CD4-positive, alpha-beta T cell (primary cell): ENCODE measurements around the gene NLK. TPM values are rescaled to one million over a fixed set of nuclear protein-coding genes. Genes with fewer than 3 reads are reported as not detected.

Source experiments
- ATAC-seq: fragments of 200-7000 bp; cut with Tn5 transposase; one replicate; pipeline ENCODE4 v1.10.0; 2022; ENCODE audit warnings: mild to moderate bottlenecking; ENCODE audit not compliant: poor library complexity
- CTCF ChIA-PET: fragments of 350-600 bp; sonication (Branson Sonifier 250); formaldehyde crosslinking; loops from one replicate; lab custom pipeline; 2021; ENCODE audit warnings: antibody characterized with exemption, inconsistent platforms; lab: Charles Lee
- POLR2A ChIA-PET: fragments of 350-600 bp; sonication (Branson Sonifier 250); formaldehyde crosslinking; loops from one replicate; lab custom pipeline; 2021; ENCODE audit warnings: antibody characterized with exemption, inconsistent platforms; lab: Charles Lee
- DNase-seq, 14 experiments: peaks; one replicate each; pipeline ENCODE4 v3.0.0-alpha.2; 2013 to 2020; ENCODE audit warnings: mixed read lengths in 2 of 14
- H3K27ac ChIP-seq, 2 donors: one replicate each; pipeline versions ENCODE4 v1.5.1 to v1.7.0; 2013; ENCODE audit warnings: low read length in 2 of 2, low read depth in 1 of 2, mild to moderate bottlenecking in 1 of 2
- H3K27me3 ChIP-seq, 2 experiments: 1 replicate in 1 of 2; 2 replicates in 1 of 2; pipeline versions ENCODE4 v1.6.1 to v1.7.0; 2013; ENCODE audit warnings: low read length in 2 of 2, control low read depth in 1 of 2, mild to moderate bottlenecking in 1 of 2, moderate library complexity in 1 of 2; ENCODE audit not compliant: insufficient read depth in 2 of 2, control insufficient read depth in 1 of 2
- H3K36me3 ChIP-seq: one replicate; pipeline ENCODE4 v1.6.1; 2013; ENCODE audit warnings: low read length, control low read depth; ENCODE audit not compliant: insufficient read depth
- H3K4me1 ChIP-seq: one replicate; pipeline ENCODE4 v1.6.1; 2013; ENCODE audit warnings: low read length, control low read depth; ENCODE audit not compliant: insufficient read depth
- H3K4me3 ChIP-seq: one replicate; pipeline ENCODE4 v1.5.1; 2013; ENCODE audit warnings: mild to moderate bottlenecking, low read length, moderate library complexity
- H3K9me3 ChIP-seq, 2 experiments: 1 replicate in 1 of 2; 2 replicates in 1 of 2; pipeline versions ENCODE4 v1.6.1 to v1.7.0; 2013; ENCODE audit warnings: low read length in 2 of 2, mild to moderate bottlenecking in 2 of 2, control low read depth in 1 of 2, moderate library complexity in 1 of 2; ENCODE audit not compliant: control insufficient read depth in 1 of 2, insufficient read depth in 1 of 2
- H3K27ac Mint-ChIP-seq: one replicate; pipeline ENCODE4 v1.8.0; 2020; ENCODE audit warnings: mixed read lengths
- H3K27me3 Mint-ChIP-seq: one replicate; pipeline ENCODE4 v1.8.0; 2021; ENCODE audit warnings: mixed read lengths
- H3K36me3 Mint-ChIP-seq: one replicate; pipeline ENCODE4 v1.8.0; 2021; ENCODE audit warnings: low read depth, mixed read lengths
- H3K4me1 Mint-ChIP-seq: one replicate; pipeline ENCODE4 v1.8.0; 2021; ENCODE audit warnings: low read depth, mixed read lengths
- H3K4me3 Mint-ChIP-seq: one replicate; pipeline ENCODE4 v1.8.0; 2020; ENCODE audit warnings: mild to moderate bottlenecking, mixed read lengths
- H3K9me3 Mint-ChIP-seq: one replicate; pipeline ENCODE4 v1.8.0; 2020; ENCODE audit warnings: mixed read lengths
- CTCF ChIP-seq: fragments of 200-600 bp; IDR thresholded peaks from one replicate; pipeline ENCODE4 v1.8.0; 2022; ENCODE audit warnings: antibody characterized with exemption, mild to moderate bottlenecking
- intact Hi-C, 2 experiments: fragments of 100-400 bp; cut with DNase I in 1 of 2; cut with micrococcal nuclease in 1 of 2; formaldehyde crosslinking; loops; one replicate each; pipeline versions ENCODE4 v1.15.1 to v1.9.0; 2023 to 2025; cut with DNase I, micrococcal nuclease
- total RNA-seq, 174 experiments: library from RNA in 2 of 174; stranded (reverse) in 2 of 174; gene quantifications; one replicate each; pipeline ENCODE4 v1.2.3 and lab custom pipeline; 2021 to 2026

The NLK gene
- total RNA-seq, 2 experiments from 2014 or later, result 6.8 to 7.7 TPM

GRCh38 chr17:28159004-28159403, 116.5 kb downstream of the NLK start:
- TF ChIP-seq CTCF, result no peak
- intact Hi-C loops, result no loop called here
- Mint-ChIP-seq H3K9me3 (no peaks in the 10 kb centered on the region), H3K4me1 (no peaks in the 10 kb centered on the region), H3K36me3 (peaks cover 7% of the 10 kb centered on the region), H3K27me3 (no peaks in the 10 kb centered on the region), H3K27ac (no peak overlapping the region), H3K4me3 (no peak overlapping the region)
- no peak overlapping the region for H3K4me3 ChIP-seq
- H3K36me3 ChIP-seq, result peaks cover 6% of the 10 kb centered on the region
- CTCF ChIA-PET, result no interaction called here
- H3K27me3 ChIP-seq, result no peaks in the 10 kb centered on the region
- ATAC-seq (no peak), DNase-seq (no peak)
- POLR2A ChIA-PET, result no interaction called here
- H3K27ac ChIP-seq, result no peak overlapping the region
- H3K9me3 ChIP-seq, result no peaks in the 10 kb centered on the region
- no peaks in the 10 kb centered on the region for H3K4me1 ChIP-seq

GRCh38 chr17:28159924-28160323, 117.4 kb downstream of the NLK start:
- DNase-seq (no peak), ATAC-seq (no peak)
- no peaks in the 10 kb centered on the region for H3K4me1 ChIP-seq
- ChIA-PET POLR2A (no interaction called here), CTCF (no interaction called here)
- H3K4me3 Mint-ChIP-seq, result no peak overlapping the region
- no peak overlapping the region for H3K4me3 ChIP-seq
- H3K27me3 Mint-ChIP-seq, result no peaks in the 10 kb centered on the region
- H3K36me3 Mint-ChIP-seq, result peaks cover 7% of the 10 kb centered on the region
- no peak overlapping the region for H3K27ac Mint-ChIP-seq
- H3K9me3 Mint-ChIP-seq, result no peaks in the 10 kb centered on the region
- peaks cover 6% of the 10 kb centered on the region for H3K36me3 ChIP-seq
- intact Hi-C loops, result no loop called here
- H3K4me1 Mint-ChIP-seq, result no peaks in the 10 kb centered on the region
- TF ChIP-seq CTCF, result no peak
- H3K27me3 ChIP-seq, result no peaks in the 10 kb centered on the region
- no peak overlapping the region for H3K27ac ChIP-seq
- H3K9me3 ChIP-seq, result no peaks in the 10 kb centered on the region

GRCh38 chr17:28160610-28161009, 118.1 kb downstream of the NLK start:
- no peak overlapping the region for H3K4me3 Mint-ChIP-seq
- H3K27me3 Mint-ChIP-seq, result no peaks in the 10 kb centered on the region
- H3K9me3 Mint-ChIP-seq, result no peaks in the 10 kb centered on the region
- DNase-seq (no peak), ATAC-seq (no peak)
- no peak overlapping the region for H3K27ac Mint-ChIP-seq
- no peak for TF ChIP-seq CTCF
- intact Hi-C loops, result no loop called here
- CTCF ChIA-PET, result no interaction called here
- no peaks in the 10 kb centered on the region for H3K4me1 Mint-ChIP-seq
- Histone ChIP-seq H3K4me3 (no peak overlapping the region), H3K27me3 (no peaks in the 10 kb centered on the region), H3K4me1 (no peaks in the 10 kb centered on the region), H3K27ac (no peak overlapping the region), H3K36me3 (peaks cover 6% of the 10 kb centered on the region), H3K9me3 (no peaks in the 10 kb centered on the region)
- POLR2A ChIA-PET, result no interaction called here
- H3K36me3 Mint-ChIP-seq, result peaks cover 7% of the 10 kb centered on the region
